Suppressor macrophage treated with lipopolysaccharide for 4 hours (primary cell): Measurements from ENCODE around the gene LRRC47.
"Not testable (repeated sequence)": the region's sequence is repeated elsewhere in the genome, so short reads cannot be mapped to it uniquely, and the experiment has no call there.

Source experiments
- DNase-seq: peaks from one replicate; pipeline ENCODE4 v3.0.0-alpha.2; 2020

Gene LRRC47

DNA sequence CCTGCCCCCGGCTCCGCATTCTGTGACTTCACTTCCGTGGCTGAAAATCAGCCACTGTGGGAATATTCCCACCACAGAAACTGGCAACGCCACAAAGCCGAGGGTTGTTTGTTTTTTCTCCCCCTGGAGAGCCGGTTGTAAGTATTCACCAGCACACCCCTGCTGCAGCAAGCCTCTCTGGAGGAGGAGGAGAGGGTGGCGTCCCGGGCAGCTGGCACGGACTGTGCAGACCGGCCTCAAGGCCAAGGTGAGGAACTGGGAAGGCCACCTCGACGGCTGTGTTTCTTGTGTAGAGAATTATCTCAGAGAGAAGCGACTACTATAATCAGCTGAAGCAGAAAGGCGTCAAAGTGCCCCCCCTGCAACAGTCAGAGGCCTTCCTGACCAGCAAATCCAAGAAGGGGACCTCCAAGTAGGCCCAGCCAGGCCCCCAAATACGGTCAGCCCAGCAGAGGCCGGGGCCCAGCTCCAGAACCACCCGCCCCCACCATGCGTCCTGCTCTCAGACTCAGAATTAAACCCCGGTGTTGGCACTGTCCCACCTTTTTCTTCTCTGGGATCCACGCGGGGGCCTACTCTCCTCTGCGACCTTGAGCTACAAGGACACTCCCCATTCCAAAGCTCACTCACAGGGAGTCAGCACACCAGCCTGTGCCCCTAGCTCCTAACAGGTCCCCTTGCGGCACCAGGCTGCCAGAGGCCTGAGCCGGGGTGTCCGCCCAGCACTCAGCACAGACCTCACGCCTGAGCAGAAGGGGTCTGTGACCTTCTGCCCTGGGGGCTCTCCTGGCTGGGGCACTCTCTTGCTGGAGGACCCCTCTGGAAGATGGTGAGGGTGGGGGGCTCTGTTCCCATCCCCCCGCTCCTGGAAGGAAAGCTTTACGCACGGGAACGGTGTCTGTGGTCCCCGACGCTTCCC is 24.9 kb downstream of the LRRC47 start:
- DNase-seq, result no peak

DNA sequence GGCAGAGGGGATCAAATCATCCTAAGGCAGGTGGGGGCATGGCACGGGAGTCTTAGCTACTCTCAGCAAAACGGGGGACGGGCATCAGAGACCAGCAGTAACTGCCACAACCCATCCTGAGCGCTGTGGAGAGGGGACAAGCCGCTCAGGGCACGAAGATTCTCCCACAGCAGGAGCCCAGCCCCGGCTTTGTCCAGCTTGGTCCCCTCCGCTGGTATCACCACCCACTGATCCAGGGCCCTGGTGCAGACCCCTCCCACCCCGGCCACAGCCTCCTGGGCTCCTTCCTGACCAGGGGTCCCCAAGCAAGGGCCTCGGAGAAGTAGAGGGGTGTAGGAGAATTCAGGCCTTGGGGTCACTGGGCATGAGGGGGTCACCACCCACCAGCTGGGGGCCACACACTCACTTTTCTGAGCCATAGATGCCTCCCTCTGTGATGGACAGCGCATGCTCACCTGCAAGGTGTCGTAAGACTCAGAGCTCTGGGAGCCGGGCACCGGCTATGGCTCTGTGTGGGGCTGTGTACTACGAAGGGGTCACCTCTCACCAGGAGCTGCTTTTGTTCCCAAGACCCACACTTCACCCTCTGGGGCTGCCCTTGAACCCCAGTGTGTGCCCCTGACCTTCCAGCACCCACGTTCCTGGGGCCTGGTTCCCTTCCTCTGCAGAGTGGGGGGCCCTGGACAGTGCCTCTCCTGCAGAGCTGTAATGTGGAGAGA is 26.1 kb downstream of the LRRC47 start:
- no peak for DNase-seq

DNA sequence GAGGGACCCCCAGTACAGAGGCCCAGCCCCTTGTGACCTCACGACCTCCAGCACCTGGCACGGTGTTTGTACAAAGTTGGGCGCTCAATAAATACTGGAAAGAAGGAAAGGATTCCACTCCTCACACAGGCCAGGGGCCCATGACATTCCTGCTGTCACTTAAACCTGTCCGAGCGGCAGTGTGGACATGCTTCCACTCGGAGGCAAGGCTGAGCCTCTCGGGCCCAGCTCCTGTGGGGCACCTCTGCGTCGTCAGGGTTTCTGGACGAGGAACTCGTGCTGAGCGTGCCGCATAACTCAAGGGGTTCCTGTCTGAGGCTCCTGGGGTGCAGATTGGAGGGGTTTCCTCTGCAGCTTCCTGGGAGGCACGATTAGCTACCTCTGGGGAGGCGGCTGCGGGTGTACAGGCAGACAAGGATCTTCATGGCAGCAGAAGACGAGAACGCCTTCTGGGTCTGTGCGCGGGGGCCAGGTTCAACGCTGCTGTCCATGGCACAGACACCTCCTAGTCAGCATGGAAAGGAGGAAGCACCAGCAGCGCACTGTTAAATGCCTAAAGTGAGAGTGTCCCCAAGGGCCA is 27.4 kb downstream of the LRRC47 start:
- DNase-seq, result no peak

DNA sequence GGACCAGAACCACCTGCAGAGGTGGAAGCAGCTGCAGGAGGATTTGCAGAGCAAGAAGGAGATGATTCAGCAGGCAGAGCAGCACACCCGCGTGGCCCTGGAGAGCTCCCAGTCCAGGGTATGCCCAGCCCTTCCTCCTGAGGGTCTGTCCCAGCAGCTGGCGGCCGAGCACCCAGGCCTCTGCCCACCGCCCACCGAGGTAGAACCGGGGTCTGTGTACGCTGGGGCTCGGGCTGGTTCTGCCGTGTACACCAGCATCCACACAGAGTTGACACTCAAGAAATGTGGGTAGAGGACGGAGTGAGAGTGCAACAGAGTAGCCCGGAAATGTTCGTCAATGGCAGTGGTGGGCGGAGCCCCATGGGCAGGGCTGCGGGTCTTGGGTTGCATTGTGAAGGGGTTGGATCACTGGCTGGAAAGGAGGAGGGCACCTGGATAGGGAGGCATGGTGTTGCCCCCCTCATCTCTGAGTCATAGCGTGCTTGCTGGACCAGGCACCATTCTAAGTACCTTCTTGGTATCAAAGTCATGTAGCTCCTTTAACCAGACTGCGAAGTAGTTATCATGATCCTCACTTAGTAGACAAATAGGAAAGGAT is 28.9 kb downstream of the LRRC47 start:
- no peak for DNase-seq

DNA sequence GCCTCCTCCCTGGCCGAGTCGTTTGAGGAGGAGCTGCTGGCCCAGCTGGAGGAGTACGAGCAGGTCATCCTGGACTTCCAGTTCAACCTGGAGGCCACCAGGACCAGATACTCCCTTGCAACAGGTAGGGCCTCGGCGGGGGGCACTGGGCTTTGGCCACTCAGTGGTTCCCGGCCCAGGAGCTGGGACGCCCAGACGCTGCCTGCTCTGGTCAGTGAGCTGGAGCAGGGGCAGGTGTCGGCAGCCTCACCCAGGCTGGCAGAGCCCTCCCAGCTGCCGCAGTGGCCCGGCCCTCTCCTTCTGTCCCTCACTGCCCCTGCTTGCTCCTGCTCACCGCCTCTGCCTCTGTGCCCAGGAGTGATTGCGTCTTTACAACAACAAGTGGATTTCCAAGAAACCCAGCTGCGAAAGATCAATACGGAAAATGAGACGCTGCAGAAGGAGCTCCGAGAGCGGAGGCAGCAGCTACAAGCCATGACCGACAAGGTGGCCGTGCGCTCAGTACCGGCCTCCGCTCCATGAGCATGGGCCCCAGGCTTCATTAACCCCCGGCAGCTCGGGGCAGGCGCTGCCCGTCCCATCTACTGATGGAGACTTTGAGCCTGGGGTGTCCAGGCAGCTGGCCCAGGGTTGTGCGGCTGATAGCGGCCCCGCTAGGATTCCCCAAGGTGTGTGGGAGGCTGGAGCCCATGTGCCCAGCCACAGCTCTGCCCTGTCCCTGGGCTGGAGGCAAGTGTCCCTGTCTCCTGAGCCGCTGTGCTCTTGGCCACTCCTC is 32.8 kb downstream of the LRRC47 start:
- DNase-seq, result no peak

DNA sequence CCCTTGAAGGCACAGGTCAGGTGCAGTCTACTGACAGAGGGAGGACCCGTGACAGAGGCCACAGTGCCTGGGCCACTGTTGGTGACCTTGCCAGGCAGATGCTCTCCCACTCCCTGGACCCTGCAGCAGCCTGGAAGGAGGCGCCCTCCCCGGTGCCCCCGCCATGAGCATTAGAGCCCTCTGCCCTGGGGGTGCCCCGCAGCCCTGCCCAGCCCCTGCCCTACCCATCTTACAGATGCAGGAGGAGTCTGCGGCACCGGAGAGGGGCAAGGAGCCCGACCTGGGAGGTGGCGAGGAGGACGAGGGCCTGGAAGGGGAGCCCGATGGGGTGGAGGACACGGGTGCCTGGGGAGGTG is 33.4 kb downstream of the LRRC47 start:
- no peak for DNase-seq

DNA sequence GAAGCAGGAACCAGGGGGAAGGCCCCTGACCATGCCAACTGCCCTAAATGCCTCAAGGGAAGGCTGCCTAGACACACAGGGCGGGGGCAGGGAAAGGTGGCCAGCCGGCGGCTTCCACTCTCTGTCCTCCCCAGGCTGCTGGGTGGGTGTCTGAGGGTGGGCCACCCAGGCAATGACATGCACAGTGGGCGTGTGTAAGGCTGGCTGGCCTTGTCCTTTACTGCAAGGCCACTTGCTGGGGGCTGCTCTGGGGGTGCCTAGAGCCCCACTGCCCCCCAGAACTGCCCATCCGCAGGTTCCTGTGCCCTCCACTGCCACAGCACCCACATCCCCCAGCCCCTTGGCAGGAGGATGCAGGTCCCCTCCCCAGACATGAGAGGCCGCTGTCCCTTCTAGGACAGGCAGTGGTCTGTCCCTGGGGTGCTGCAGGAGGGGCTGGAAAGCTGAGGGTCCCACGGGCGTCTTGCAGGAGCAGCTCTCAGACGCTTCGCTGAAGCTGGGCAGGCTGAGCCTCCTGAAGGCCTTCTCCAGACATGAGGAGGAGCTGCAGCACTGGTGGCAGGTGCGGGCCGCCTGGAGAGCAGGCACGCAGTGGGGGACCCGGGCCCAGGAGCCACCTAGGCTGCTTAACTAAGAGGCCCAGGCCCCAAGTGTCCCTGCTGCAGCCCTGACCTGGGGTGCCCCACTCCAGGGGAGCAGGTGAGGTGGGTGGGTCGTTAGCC is 34.0 kb downstream of the LRRC47 start:
- no peak for DNase-seq

DNA sequence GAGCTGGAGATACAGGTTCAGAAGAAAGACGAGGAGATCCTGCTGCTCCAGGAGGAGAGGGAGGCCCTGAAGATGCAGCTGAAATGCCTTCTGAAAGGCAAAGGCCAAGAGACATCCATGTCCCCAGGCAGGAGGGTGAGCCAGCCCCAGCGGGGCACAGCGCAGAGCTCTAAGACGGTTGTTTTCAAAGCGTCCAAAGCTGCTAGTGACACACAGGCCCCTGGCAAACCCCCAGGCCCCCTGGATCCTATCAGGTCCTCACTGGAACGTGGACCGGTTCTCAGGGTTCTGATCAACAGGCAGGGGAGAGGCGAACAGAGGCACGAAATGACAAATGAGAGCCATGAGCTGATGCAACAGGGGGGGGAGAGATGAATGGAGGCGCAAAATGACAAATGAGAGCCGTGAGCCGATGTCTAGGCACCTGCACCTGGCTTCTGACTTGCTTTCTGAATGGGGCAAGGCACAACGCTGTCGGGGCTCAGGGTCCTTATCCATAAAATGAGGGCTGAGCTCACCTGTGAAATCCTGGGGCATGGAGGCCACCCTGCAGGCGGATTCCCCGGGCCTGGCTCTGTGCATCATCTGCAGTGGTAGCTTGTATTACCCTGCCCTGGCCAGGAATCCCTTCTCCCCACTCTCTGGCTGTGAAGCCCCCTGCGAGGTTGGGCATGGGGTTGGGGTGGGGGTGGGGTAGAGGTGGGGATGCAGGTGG is 34.8 kb downstream of the LRRC47 start:
- no peak for DNase-seq

DNA sequence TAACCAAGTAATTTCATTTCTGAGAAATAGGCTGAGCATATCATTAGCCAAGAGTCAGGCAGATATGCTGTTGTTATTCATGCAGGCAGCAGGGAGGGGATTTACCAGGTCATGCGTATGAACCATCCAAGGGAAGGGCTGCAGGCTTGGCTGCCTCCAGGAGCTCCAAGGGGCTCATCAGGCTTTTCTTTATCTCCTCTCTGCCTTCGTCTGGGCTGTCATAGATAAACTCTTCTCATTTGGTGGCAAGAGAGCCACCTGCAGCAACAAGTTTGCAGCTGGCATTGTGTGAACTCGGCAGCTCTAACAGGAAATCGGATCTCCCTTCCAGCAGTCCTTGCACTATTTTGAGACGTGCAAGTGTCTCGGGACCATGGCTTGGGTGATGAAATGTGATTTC is 36.5 kb downstream of the LRRC47 start:
- DNase-seq, result no peak

DNA sequence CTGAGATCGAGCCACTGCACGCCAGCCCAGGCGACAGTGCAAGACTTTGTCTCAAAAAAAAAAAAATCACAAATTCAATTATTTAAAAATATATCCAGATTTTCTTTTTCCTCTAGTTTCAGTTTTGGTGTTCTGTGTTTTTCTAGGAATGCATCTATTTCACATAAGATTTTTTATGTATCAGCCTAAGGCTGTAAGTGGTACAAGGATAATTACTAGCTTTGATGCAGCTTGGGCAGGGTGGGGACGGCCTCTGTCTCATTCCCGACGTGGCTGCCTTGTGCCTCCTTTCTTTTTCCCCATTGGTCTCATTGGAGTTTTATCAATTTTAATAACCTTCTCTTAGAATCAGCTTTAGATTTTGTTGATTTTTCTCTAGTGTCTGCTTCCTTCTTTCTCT is 37.1 kb downstream of the LRRC47 start:
- DNase-seq, result no peak

DNA sequence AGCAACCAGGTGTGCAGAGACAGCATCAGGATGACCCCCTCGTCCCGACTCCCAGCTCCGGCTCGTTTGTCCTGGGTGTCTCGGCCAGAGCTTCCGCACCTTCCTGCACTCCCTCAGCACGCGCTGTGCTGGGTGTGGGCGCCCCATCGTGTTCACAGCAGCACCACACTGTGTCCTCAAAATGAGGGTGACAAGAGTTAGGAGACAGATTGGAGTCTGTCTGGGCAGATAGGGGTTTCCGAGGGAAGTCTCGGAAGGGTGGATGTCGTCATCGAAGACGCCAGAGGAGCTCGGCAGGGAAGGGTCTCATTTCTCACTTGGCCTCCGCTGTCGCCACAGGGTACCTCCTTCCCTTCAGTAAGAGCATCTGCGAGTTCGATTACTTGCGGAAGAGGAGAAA is 39.9 kb downstream of the LRRC47 start:
- DNase-seq, result no peak

DNA sequence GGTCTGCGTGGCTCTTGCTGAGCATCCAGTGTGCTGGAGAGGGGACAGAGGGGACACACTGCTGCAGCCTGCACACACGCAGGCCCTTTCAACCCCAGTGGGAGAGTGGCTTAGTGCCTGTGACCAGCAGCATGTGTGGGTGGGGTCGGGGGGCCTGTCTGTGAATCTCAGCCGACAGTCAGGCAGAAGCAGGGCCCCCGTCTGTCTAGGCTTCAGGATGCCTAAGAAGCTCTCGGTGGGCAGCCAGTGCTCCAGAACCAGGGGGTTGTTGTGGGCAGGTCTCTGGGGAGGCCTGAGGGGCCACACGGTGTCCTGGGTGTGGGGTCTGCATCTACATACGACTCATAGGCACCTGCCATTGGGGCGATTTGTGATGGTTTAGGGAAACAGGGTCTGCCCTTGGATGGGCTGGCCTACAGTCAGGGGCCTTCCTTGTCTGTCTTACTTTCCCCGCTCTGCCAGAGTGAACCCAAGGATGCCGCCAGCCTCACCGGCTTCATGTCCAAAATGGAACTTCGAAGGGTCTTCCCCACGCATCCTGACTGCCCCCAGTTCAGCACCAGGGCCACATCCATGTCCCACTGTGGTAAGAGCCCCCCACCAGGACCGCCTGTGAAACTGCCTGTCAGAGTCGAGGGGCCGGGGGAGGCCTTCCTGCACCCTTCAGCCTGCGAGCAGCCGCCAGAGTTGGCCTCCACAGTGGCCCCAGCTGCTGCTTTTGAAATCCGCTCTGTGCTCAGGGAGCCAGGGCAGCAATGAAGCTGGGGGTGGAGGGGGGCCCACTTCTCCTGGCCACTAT is 42.4 kb downstream of the LRRC47 start:
- DNase-seq, result no peak

DNA sequence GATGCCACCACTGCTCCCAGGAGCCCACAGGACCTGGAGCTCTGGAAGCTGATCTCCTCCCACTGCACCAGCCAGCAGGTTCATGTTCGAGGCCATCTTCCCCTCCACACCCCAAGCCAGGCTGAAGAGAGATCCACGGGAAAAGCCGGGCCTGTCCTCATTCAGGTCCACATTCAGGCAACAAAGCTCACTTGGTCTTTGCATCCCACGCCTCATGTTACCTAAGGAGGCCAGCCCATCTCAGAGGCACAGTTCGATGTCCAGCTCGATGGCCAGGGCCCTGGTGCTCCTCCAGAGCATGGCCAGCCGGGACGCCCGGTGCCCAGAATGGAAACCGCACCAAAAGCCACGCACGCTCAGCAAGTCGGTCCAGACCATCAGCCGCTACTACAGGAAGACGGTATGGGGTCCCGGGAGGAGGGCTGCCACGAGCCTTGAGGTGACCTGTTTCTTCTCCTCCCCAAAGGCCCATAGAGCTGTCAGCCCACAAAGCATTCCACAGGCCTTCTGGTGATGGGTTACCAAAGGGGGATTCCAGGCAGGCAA is 43.8 kb downstream of the LRRC47 start, which contains the start of gene CCDC27:
Gene CCDC27, plus strand, starts transcription at position 51 of the 546 bp plus-strand sequence. Its CDS starts 32 bp downstream, at position 83.
- DNase-seq, result no peak

DNA sequence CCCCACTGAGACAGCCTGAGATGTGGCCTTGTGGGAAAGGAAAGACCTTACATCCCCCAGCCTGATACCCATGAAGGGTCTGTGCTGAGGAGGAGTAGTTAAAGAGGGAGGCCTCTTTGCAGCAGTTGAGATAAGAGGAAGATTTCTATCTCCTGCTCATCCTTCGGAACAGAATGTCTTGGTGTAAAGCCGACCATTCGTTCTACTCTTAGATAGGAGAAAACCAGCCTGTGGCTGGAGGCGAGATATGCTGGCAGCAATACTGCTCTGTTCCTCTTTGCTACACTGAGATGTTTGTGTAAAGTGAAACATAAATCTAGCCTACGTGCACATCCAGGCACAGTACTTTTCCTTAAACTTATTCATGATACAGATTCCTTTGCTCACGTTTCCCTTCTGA is 45.6 kb downstream of the LRRC47 start:
- no peak for DNase-seq

DNA sequence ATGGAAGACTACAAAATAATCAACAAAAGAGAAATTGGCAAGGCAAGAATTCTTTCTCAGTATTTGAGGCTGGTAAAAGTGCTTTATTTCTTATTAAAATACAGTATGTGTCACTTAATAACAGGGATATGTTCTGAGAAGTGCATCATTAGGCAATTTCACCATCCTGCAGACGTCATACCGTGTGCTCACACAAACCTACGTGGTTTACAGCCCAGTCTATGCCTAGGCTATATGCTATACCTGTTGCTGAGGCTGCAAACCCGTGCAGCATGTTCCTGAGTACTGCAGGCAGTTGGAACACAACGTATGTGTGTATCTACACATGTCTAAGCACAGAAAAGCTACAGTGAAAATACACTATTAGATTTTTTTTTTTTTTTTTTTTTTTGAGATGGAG is 46.8 kb downstream of the LRRC47 start:
- DNase-seq, result no peak

DNA sequence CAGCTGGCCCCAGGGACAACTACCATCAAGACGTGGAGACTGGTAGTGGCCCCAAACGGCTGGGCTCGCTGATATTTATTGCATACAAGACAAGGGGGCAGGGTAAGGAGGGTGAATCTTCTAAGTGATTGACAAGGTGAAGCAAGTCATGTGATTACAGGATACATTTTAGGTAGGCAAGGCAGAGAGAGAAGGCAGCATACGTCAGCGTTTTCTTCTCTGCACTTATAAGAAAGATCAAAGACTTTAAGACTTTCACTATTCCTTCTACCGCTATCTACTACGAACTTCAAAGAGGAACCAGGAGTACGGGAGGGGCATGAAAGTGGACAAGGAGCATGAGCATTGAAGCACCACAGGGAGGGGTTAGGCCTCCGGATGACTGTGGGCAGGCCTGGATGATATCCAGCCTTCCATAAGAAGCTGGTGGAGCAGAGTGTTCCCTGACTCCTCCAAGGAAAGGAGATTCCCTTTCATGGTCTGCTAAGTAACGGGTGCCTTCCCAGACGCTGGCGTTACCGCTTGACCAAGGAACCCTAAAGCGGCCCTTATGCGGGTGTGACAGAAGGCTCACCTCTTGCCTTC is 47.9 kb downstream of the LRRC47 start:
- DNase-seq, result not testable (repeated sequence)

DNA sequence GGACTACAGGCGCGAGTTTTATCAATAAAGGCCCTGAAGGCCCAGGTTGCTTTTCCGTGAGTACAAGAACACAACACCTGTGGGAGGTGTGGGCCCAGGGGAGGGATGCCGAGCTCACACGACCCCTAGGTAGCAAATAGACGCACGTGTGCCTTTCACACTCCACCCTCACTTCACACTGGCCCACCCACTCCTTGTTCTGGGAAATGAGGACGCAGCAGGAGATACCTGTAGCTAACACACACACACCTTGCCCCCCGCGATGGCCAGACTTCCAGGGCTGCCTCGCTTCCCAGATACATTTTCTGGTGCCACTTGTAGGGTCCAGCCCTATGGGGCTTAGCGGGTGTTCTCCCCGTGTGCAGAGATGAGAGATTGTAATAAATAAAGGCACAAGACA is 48.4 kb downstream of the LRRC47 start:
- no peak for DNase-seq

DNA sequence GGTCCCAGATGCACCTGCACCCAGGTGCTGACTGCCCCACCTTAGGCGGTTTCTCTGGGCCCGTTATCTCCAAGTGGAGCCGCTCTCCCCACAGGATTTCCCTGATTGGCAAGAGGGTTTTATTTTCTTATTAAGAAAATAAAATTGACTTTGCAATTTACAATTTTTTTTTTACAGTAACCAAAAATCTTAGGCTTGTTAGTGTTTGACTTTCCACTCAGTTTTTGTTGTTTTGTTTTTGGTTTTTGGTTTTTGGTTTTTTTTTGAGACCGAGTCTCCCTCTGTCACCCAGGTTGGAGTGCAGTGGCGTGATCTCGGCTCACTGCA is 48.8 kb downstream of the LRRC47 start:
- no peak for DNase-seq

DNA sequence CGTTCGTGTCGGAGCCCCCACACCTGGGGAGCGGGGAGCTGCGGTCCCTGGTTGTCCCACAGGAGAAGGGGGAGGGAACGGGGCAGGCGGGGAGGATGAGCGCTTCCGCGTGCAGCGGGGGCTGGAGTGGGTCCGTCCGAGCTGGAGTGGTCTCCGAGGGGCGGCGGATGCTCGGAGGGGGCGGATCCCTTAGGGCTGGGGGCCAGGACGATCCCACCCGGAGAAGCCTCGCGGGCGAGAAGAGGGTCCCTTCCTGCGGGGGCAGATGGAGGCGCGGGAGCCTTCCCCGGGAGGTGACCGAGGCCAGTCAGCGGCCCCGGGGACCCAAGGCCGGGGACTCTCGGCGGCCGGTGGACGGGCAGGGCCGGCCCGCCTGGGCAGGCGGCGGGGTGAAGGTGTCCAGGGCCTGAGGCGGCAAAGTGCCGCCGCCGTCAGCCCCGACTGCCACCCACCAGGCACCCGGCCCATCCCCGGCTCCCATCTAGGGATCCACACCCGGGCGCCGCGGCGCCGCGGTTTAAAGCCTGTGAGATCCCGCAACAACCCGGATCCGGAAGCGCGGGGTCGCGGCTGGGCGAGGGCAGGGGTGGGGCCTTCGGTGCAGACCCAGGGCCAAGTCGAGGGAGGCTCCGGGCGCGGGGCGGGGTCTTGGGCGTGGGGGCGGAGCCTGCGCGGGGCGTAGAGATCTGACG is 49.3 kb downstream of the LRRC47 start:
- DNase-seq, result peak; percentile 79
